SU-DHL-6 (cell line): Measurements from ENCODE around the gene TP53BP1.

Experiments
- H2AFZ ChIP-seq: fragments of 200-600 bp; sonication (generic); 2 replicates; pipeline ENCODE4 v1.6.1; 2014; ENCODE audit warnings: low read depth, mild to moderate bottlenecking, moderate library complexity, mixed read lengths, antibody characterized with exemption, low read length; ENCODE audit not compliant: severe bottlenecking
- H3F3A ChIP-seq: fragments of 200-600 bp; shearing (Covaris generic); 2 replicates; pipeline ENCODE4 v1.6.0; 2016; ENCODE audit warnings: antibody characterized with exemption, mild to moderate bottlenecking; ENCODE audit not compliant: insufficient read depth
- H3K27ac ChIP-seq: fragments of 200-600 bp; sonication (generic); 2 replicates; pipeline ENCODE4 v1.5.1; 2016; ENCODE audit warnings: low read depth, mild to moderate bottlenecking, low read length, moderate library complexity, mixed read lengths
- H3K27me3 ChIP-seq: fragments of 200-600 bp; sonication (generic), shearing (Covaris generic); 2 replicates; pipeline ENCODE4 v1.6.0; 2014; ENCODE audit warnings: mild to moderate bottlenecking, low read length
- H3K36me3 ChIP-seq: fragments of 200-600 bp; sonication (generic); 2 replicates; pipeline ENCODE4 v1.6.1; 2014; ENCODE audit warnings: mild to moderate bottlenecking, low read length, mixed read lengths
- H3K4me2 ChIP-seq: fragments of 300-600, 200-600 bp; shearing (Covaris generic), sonication (generic); 2 replicates; pipeline ENCODE4 v1.6.0; 2014; ENCODE audit warnings: low read length, low read depth, mild to moderate bottlenecking; ENCODE audit not compliant: poor library complexity, severe bottlenecking
- H3K4me3 ChIP-seq: fragments of 200-600 bp; sonication (generic); 2 replicates; pipeline ENCODE4 v1.5.1; 2014; ENCODE audit warnings: antibody characterized with exemption, low read length, mild to moderate bottlenecking, mixed read lengths; ENCODE audit not compliant: insufficient read depth, poor library complexity, severe bottlenecking
- H3K79me2 ChIP-seq: fragments of 200-600 bp; sonication (generic); 2 replicates; pipeline ENCODE4 v1.6.1; 2014; ENCODE audit warnings: mild to moderate bottlenecking, low read length, moderate library complexity; ENCODE audit not compliant: insufficient read depth
- H3K9ac ChIP-seq: fragments of 200-600 bp; sonication (generic); 2 replicates; pipeline ENCODE4 v1.7.0; 2014; ENCODE audit warnings: mild to moderate bottlenecking, low read length
- H3K9me2 ChIP-seq: fragments of 200-600 bp; sonication (generic); replicated peaks from 2 replicates; pipeline ENCODE4 v1.6.1; 2014; ENCODE audit warnings: low read length; ENCODE audit not compliant: insufficient read depth
- H3K9me3 ChIP-seq: fragments of 200-600 bp; sonication (generic); 2 replicates; pipeline ENCODE4 v1.6.1; 2014; ENCODE audit warnings: low read length, mixed read lengths; ENCODE audit not compliant: insufficient read depth
- H4K20me1 ChIP-seq: fragments of 200-600 bp; sonication (generic); 2 replicates; pipeline ENCODE4 v1.6.1; 2014; ENCODE audit warnings: low read depth, mild to moderate bottlenecking, antibody characterized with exemption, low read length, moderate library complexity, mixed read lengths
- EZH2phosphoT487 ChIP-seq: fragments of 200-600 bp; sonication (generic), shearing (Covaris generic); conservative IDR thresholded peaks from 2 replicates; pipeline ENCODE4 v1.6.1; 2018; ENCODE audit warnings: mild to moderate bottlenecking, antibody characterized with exemption, low read length, moderate library complexity, mixed read lengths
- TF ChIP-seq, protein P1 (sequence below): fragments of 200-600 bp; sonication (generic); IDR thresholded peaks from one replicate; pipeline ENCODE4 v1.5.1; 2017; ENCODE audit warnings: antibody characterized with exemption, mild to moderate bottlenecking, low read length, moderate library complexity; ENCODE audit not compliant: insufficient read depth, poor library complexity, severe bottlenecking

TP53BP1 gene

DNA sequence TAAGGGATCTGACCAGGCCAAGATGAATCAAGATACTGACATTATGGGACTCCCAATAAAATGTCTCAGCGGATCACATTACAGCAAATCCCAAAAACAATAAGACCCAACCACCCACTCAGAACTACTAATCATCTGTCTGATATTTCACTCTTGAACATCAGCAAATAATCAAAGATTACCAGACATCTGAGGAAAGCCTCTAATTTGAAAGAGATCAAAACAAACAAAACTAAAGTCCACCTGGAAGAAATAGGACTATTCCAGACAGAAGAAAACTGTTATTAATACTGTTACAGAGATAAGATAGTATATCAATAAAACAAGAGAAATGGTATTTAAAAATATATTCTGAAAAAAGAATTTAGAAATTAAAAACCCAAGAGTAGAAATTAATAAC is 29.0 kb downstream of the TP53BP1 start:
- no peaks in the 10 kb centered on the region for H3K9me3 ChIP-seq
- H3K4me2 ChIP-seq = no peak overlapping the region
- H3F3A ChIP-seq = no peaks in the 10 kb centered on the region
- H3K9ac ChIP-seq = no peak overlapping the region
- H3K27me3 ChIP-seq = no peaks in the 10 kb centered on the region
- no peak overlapping the region for H3K4me3 ChIP-seq
- TF ChIP-seq, protein P1, sequence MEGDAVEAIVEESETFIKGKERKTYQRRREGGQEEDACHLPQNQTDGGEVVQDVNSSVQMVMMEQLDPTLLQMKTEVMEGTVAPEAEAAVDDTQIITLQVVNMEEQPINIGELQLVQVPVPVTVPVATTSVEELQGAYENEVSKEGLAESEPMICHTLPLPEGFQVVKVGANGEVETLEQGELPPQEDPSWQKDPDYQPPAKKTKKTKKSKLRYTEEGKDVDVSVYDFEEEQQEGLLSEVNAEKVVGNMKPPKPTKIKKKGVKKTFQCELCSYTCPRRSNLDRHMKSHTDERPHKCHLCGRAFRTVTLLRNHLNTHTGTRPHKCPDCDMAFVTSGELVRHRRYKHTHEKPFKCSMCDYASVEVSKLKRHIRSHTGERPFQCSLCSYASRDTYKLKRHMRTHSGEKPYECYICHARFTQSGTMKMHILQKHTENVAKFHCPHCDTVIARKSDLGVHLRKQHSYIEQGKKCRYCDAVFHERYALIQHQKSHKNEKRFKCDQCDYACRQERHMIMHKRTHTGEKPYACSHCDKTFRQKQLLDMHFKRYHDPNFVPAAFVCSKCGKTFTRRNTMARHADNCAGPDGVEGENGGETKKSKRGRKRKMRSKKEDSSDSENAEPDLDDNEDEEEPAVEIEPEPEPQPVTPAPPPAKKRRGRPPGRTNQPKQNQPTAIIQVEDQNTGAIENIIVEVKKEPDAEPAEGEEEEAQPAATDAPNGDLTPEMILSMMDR = no peak
- no peak for TF ChIP-seq EZH2phosphoT487
- peaks cover 4% of the 10 kb centered on the region; the same call in 1 of the 2 replicates for H3K36me3 ChIP-seq
- H3K79me2 ChIP-seq = no peaks in the 10 kb centered on the region
- H2AFZ ChIP-seq = no peak overlapping the region
- H3K27ac ChIP-seq = no peak overlapping the region
- no peaks in the 10 kb centered on the region for H3K9me2 ChIP-seq
- no peaks in the 10 kb centered on the region for H4K20me1 ChIP-seq

DNA sequence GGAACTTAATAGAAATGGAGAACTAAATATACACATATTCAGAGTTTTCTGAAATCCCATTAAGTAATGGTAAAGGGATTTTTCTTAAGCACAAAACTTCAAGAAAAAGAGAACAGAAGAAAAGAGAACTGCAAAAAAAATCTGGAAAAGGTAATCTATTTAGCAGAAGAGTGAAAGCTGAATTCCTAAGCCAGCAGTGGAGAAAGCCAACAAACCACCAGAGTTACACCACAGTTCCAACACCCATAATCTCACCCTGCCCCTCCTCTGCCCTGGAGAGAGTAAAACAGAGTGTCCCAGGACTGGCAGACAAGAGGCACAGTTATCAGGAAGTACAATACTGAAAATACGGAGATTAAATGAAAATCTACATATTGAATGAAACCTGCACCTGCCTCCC is 29.4 kb downstream of the TP53BP1 start:
- TF ChIP-seq, protein P1 = no peak
- no peak for TF ChIP-seq EZH2phosphoT487
- H3K4me2 ChIP-seq = no peak overlapping the region
- H3K27ac ChIP-seq = no peak overlapping the region
- no peaks in the 10 kb centered on the region for H3K9me3 ChIP-seq
- H3K4me3 ChIP-seq = no peak overlapping the region
- H3K27me3 ChIP-seq = no peaks in the 10 kb centered on the region
- H3K9me2 ChIP-seq = no peaks in the 10 kb centered on the region
- no peaks in the 10 kb centered on the region for H3K79me2 ChIP-seq
- H2AFZ ChIP-seq = no peak overlapping the region
- H3F3A ChIP-seq = no peaks in the 10 kb centered on the region
- H4K20me1 ChIP-seq = no peaks in the 10 kb centered on the region
- H3K36me3 ChIP-seq = peaks cover under 1% of the 10 kb centered on the region; the same call in 1 of the 2 replicates
- H3K9ac ChIP-seq = no peak overlapping the region

DNA sequence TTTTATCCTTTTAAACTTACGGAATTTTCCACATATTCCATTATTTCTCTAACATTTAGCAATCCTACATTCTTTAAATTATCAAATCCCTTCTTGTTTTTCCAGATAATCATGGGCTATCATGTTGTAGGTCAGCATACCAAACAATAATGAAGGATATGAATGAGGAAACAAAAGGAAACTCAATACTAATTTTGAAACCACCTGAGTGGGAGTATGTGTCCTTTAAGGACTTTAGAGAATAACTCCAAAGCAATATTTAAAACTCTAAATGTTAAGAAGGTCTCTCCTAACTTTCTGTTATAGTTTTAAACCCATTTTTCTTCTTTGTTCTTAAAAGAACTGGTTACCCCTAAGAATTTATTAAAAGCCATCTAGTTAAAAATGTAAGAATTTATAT is 43.0 kb downstream of the TP53BP1 start:
- Histone ChIP-seq H3K79me2 (0 out of 2 replicates have a peak, but pooled peaks cover 4% of the 10 kb centered on the region), H4K20me1 (no peaks in the 10 kb centered on the region), H3K4me2 (no peak overlapping the region), H3K4me3 (no peak overlapping the region), H3K9me2 (no peaks in the 10 kb centered on the region), H3K9me3 (no peaks in the 10 kb centered on the region), H3K27me3 (no peaks in the 10 kb centered on the region), H3K36me3 (peaks cover 5% of the 10 kb centered on the region; the same call in 1 of the 2 replicates), H3K27ac (no peak overlapping the region), H3F3A (no peaks in the 10 kb centered on the region), H2AFZ (no peak overlapping the region), H3K9ac (no peak overlapping the region)
- no peak for TF ChIP-seq EZH2phosphoT487
- TF ChIP-seq, protein P1 = no peak
